ENCODE data around the gene KCTD6. TPM values are rescaled to one million over a fixed set of nuclear protein-coding genes. Genes with fewer than 3 reads are reported as not detected.

KCTD6 gene
- total RNA-seq, 1 experiment from 2014 or later, result 9.9 TPM

- H3K4me3 Mint-ChIP-seq (ENCODE audit: unreplicated experiment), result peak overlapping the region; percentile 78
- no TSS peak for BruUV-seq (replicated peaks)
- no peak for DNase-seq (ENCODE audit: unreplicated experiment)
- no peaks in the 10 kb centered on the region for H3K9me3 Mint-ChIP-seq (ENCODE audit: unreplicated experiment)
- POLR2A ChIA-PET, result interaction anchor here (0.7 to 7.6 kb wide), 10 partner anchors 20 to 185 kb away, joined by 3 to 62 read pairs (median 5); partner anchors contain the start of genes HTD2, PDHB and RPP14
- H3K4me1 Mint-ChIP-seq (ENCODE audit: insufficient read depth, unreplicated experiment), result peaks cover 35% of the 10 kb centered on the region
- no peaks in the 10 kb centered on the region for H3K36me3 Mint-ChIP-seq (ENCODE audit: insufficient read depth, unreplicated experiment)
- H3K27ac Mint-ChIP-seq (ENCODE audit: low read depth, unreplicated experiment), result no peak overlapping the region
- intact Hi-C loops (cut with micrococcal nuclease), result no loop called here
- H3K27me3 Mint-ChIP-seq (ENCODE audit: insufficient read depth, unreplicated experiment), result no peaks in the 10 kb centered on the region
- TF ChIP-seq CTCF (IDR thresholded peaks at IDR 0.05; ENCODE audit: unreplicated experiment), result no peak
- CTCF ChIA-PET, result interaction anchor here (0.6 to 5.7 kb wide), 25 partner anchors 10 to 184 kb away, joined by 3 to 60 read pairs (median 5); partner anchors contain the start of genes ACOX2, HTD2, PXK and RPP14
Observed at GRCh38 chr3:58490860-58491501, 915 bp upstream of the KCTD6 start.

GRCh38 chr3:58492494-58492905 lies 604 bp downstream of the KCTD6 start:
- peaks cover 6% of the 10 kb centered on the region for H3K36me3 Mint-ChIP-seq (ENCODE audit: insufficient read depth, unreplicated experiment)
- peaks cover 33% of the 10 kb centered on the region for H3K4me1 Mint-ChIP-seq (ENCODE audit: insufficient read depth, unreplicated experiment)
- CTCF ChIA-PET, result interaction anchor here (0.6 to 5.7 kb wide), 14 partner anchors 11 to 171 kb away, joined by 3 to 60 read pairs (median 14); partner anchors contain the start of gene PXK
- H3K27ac Mint-ChIP-seq (ENCODE audit: low read depth, unreplicated experiment), result peak overlapping the region; percentile 50
- no peak for DNase-seq (ENCODE audit: unreplicated experiment)
- H3K27me3 Mint-ChIP-seq (ENCODE audit: insufficient read depth, unreplicated experiment), result no peaks in the 10 kb centered on the region
- H3K4me3 Mint-ChIP-seq (ENCODE audit: unreplicated experiment), result peak overlapping the region; percentile 78
- POLR2A ChIA-PET, result interaction anchor here (0.6 to 7.6 kb wide), 14 partner anchors 12 to 277 kb away, joined by 3 to 62 read pairs (median 6); partner anchors contain the start of genes ACOX2, HTD2, PDHB and RPP14
- no peaks in the 10 kb centered on the region for H3K9me3 Mint-ChIP-seq (ENCODE audit: unreplicated experiment)
- intact Hi-C loops (cut with micrococcal nuclease), result loop anchor here (1.0 kb wide), 4 partner anchors 29 to 159 kb away; partner anchors contain the start of gene PDHB
- TF ChIP-seq CTCF (IDR thresholded peaks at IDR 0.05; ENCODE audit: unreplicated experiment), result no peak
- no TSS peak for BruUV-seq (replicated peaks)

GRCh38 chr3:58494107-58494506 lies 2.2 kb downstream of the KCTD6 start:
- Mint-ChIP-seq H3K4me1 (ENCODE audit: insufficient read depth, unreplicated experiment) (peaks cover 30% of the 10 kb centered on the region), H3K9me3 (ENCODE audit: unreplicated experiment) (no peaks in the 10 kb centered on the region), H3K27me3 (ENCODE audit: insufficient read depth, unreplicated experiment) (no peaks in the 10 kb centered on the region), H3K4me3 (ENCODE audit: unreplicated experiment) (peak overlapping the region; percentile 78), H3K27ac (ENCODE audit: low read depth, unreplicated experiment) (no peak overlapping the region), H3K36me3 (ENCODE audit: insufficient read depth, unreplicated experiment) (peaks cover 7% of the 10 kb centered on the region)
- DNase-seq (ENCODE audit: unreplicated experiment), result no peak
- no peak for TF ChIP-seq CTCF (IDR thresholded peaks at IDR 0.05; ENCODE audit: unreplicated experiment)
- intact Hi-C loops (cut with micrococcal nuclease), result no loop called here
- POLR2A ChIA-PET, result interaction anchor here (0.6 to 7.6 kb wide), 12 partner anchors 19 to 188 kb away, joined by 3 to 62 read pairs (median 5); partner anchors contain the start of genes ACOX2, HTD2, PDHB and RPP14
- BruUV-seq (replicated peaks), result TSS peak; percentile 29
- CTCF ChIA-PET, result interaction anchor here (0.7 to 5.7 kb wide), 12 partner anchors 11 to 187 kb away, joined by 3 to 60 read pairs (median 14); partner anchors contain the start of genes HTD2 and PXK

- ChIA-PET POLR2A (interaction anchor here (0.6 to 7.6 kb wide), 7 partner anchors 24 to 189 kb away, joined by 3 to 62 read pairs (median 4); partner anchors contain the start of genes HTD2 and RPP14), CTCF (interaction anchor here (0.7 to 5.7 kb wide), 10 partner anchors 26 to 1315 kb away, joined by 3 to 59 read pairs (median 5); partner anchors contain the start of gene HTD2)
- H3K36me3 Mint-ChIP-seq (ENCODE audit: insufficient read depth, unreplicated experiment), result peaks cover 15% of the 10 kb centered on the region
- H3K27me3 Mint-ChIP-seq (ENCODE audit: insufficient read depth, unreplicated experiment), result no peaks in the 10 kb centered on the region
- DNase-seq (ENCODE audit: unreplicated experiment), result no peak
- peaks cover 30% of the 10 kb centered on the region for H3K4me1 Mint-ChIP-seq (ENCODE audit: insufficient read depth, unreplicated experiment)
- no peak overlapping the region for H3K4me3 Mint-ChIP-seq (ENCODE audit: unreplicated experiment)
- intact Hi-C loops (cut with micrococcal nuclease), result no loop called here
- no peaks in the 10 kb centered on the region for H3K9me3 Mint-ChIP-seq (ENCODE audit: unreplicated experiment)
- no peak overlapping the region for H3K27ac Mint-ChIP-seq (ENCODE audit: low read depth, unreplicated experiment)
- BruUV-seq (replicated peaks), result no TSS peak
- no peak for TF ChIP-seq CTCF (IDR thresholded peaks at IDR 0.05; ENCODE audit: unreplicated experiment)
Observed at GRCh38 chr3:58495101-58495500, 3.2 kb downstream of the KCTD6 start.

Data from MCF 10A (cell line).